Measurements from ENCODE around the gene RUNX2. TPM values are rescaled to one million over a fixed set of nuclear protein-coding genes. Genes with fewer than 3 reads are reported as not detected.

The RUNX2 gene
- total RNA-seq, 6 experiments from 2014 or later, result 7.4 to 12.7 (median 10.8) TPM

GRCh38 chr6:45647341-45648261 is 319.5 kb downstream of the RUNX2 start:
- H3K27me3 Mint-ChIP-seq (ENCODE audit: insufficient read depth), result peaks cover 1% of the 10 kb centered on the region; the same call in 1 of the 2 replicates
- no peak overlapping the region for H3K27ac Mint-ChIP-seq
- no peaks in the 10 kb centered on the region for H3K9me3 Mint-ChIP-seq
- H3K36me3 Mint-ChIP-seq (ENCODE audit: low read depth), result no peaks in the 10 kb centered on the region
- H3K4me1 Mint-ChIP-seq (ENCODE audit: low read depth), result peaks cover 58% of the 10 kb centered on the region
- no peak for TF ChIP-seq CTCF (IDR thresholded peaks at IDR 0.05)
- H3K4me3 Mint-ChIP-seq, result no peak overlapping the region
- no peak for DNase-seq

GRCh38 chr6:45648262-45648620 is 320.1 kb downstream of the RUNX2 start:
- DNase-seq, result no peak
- Mint-ChIP-seq H3K27ac (no peak overlapping the region), H3K36me3 (ENCODE audit: low read depth) (no peaks in the 10 kb centered on the region), H3K9me3 (no peaks in the 10 kb centered on the region), H3K4me1 (ENCODE audit: low read depth) (peaks cover 64% of the 10 kb centered on the region), H3K27me3 (ENCODE audit: insufficient read depth) (peaks cover 1% of the 10 kb centered on the region; the same call in 1 of the 2 replicates), H3K4me3 (no peak overlapping the region)
- TF ChIP-seq CTCF (IDR thresholded peaks at IDR 0.05), result no peak

- peak; percentile 85 for DNase-seq
- Mint-ChIP-seq H3K9me3 (no peaks in the 10 kb centered on the region), H3K27ac (peak overlapping the region; percentile 53), H3K36me3 (ENCODE audit: low read depth) (peaks cover 7% of the 10 kb centered on the region; the same call in 1 of the 2 replicates), H3K4me3 (peak overlapping the region; percentile 63), H3K4me1 (ENCODE audit: low read depth) (peaks cover 88% of the 10 kb centered on the region), H3K27me3 (ENCODE audit: insufficient read depth) (peaks cover 1% of the 10 kb centered on the region)
- TF ChIP-seq CTCF (IDR thresholded peaks at IDR 0.05), result no peak
These were observed 322.5 kb downstream of the RUNX2 start for GRCh38 chr6:45650524-45651135.

- Mint-ChIP-seq H3K27me3 (ENCODE audit: insufficient read depth) (peaks cover 1% of the 10 kb centered on the region), H3K27ac (peak overlapping the region; percentile 53), H3K36me3 (ENCODE audit: low read depth) (peaks cover 7% of the 10 kb centered on the region; the same call in 1 of the 2 replicates), H3K4me1 (ENCODE audit: low read depth) (peaks cover 95% of the 10 kb centered on the region), H3K9me3 (no peaks in the 10 kb centered on the region), H3K4me3 (peak overlapping the region; percentile 63; the same call in 1 of the 2 replicates)
- no peak for TF ChIP-seq CTCF (IDR thresholded peaks at IDR 0.05)
- DNase-seq, result no peak
These were observed 323.2 kb downstream of the RUNX2 start for GRCh38 chr6:45651301-45651700.

GRCh38 chr6:45652416-45652815 is 324.3 kb downstream of the RUNX2 start:
- peaks cover 4% of the 10 kb centered on the region for H3K9me3 Mint-ChIP-seq
- peaks cover 97% of the 10 kb centered on the region for H3K4me1 Mint-ChIP-seq (ENCODE audit: low read depth)
- peaks cover 1% of the 10 kb centered on the region for H3K27me3 Mint-ChIP-seq (ENCODE audit: insufficient read depth)
- H3K4me3 Mint-ChIP-seq, result no peak overlapping the region
- H3K27ac Mint-ChIP-seq, result no peak overlapping the region; the same call in 1 of the 2 replicates
- no peak for TF ChIP-seq CTCF (IDR thresholded peaks at IDR 0.05)
- H3K36me3 Mint-ChIP-seq (ENCODE audit: low read depth), result peaks cover 14% of the 10 kb centered on the region
- DNase-seq, result no peak

All from HFFc6 (cell line).